GM21529 (cell line): Measurements from ENCODE around the gene GRIPAP1.

Experiments used
- ATAC-seq: cut with Tn5 transposase; IDR thresholded peaks from one replicate; pipeline ENCODE4 v1.9.1; 2021; ENCODE audit not compliant: unreplicated experiment

Gene GRIPAP1

GRCh38 chrX:48960291-48960690 is 41.8 kb downstream of the GRIPAP1 start:
- no peak for ATAC-seq

- ATAC-seq = no peak
These were observed 43.4 kb downstream of the GRIPAP1 start for GRCh38 chrX:48958635-48959094.

- ATAC-seq = peak; percentile 84
These were observed 44.0 kb downstream of the GRIPAP1 start for GRCh38 chrX:48957827-48958634.

GRCh38 chrX:48957477-48957826 is 44.6 kb downstream of the GRIPAP1 start, which contains the start of gene OTUD5:
OTUD5 (minus strand) TSS chrX:48957607; CDS start chrX:48957570, 37 bp downstream.
- ATAC-seq = peak; percentile 39

- ATAC-seq = no peak
These were observed 45.2 kb downstream of the GRIPAP1 start for GRCh38 chrX:48956728-48957414.

- ATAC-seq = no peak
These were observed 53.5 kb downstream of the GRIPAP1 start for GRCh38 chrX:48948589-48948988.

- no peak for ATAC-seq
These were observed 56.3 kb downstream of the GRIPAP1 start for GRCh38 chrX:48945517-48946348.

GRCh38 chrX:48942895-48943294 is 59.2 kb downstream of the GRIPAP1 start:
- no peak for ATAC-seq

- no peak for ATAC-seq
These were observed 61.6 kb downstream of the GRIPAP1 start for GRCh38 chrX:48940404-48940955.

GRCh38 chrX:48939524-48940228 is 62.4 kb downstream of the GRIPAP1 start:
- peak; percentile 26 for ATAC-seq

GRCh38 chrX:48938721-48939425 is 63.2 kb downstream of the GRIPAP1 start:
- ATAC-seq = peak; percentile 51

- ATAC-seq = peak; percentile 59
These were observed 64.8 kb downstream of the GRIPAP1 start for GRCh38 chrX:48937054-48937907.

GRCh38 chrX:48936429-48937053 is 65.5 kb downstream of the GRIPAP1 start:
- peak; percentile 0 for ATAC-seq

GRCh38 chrX:48935301-48935670 is 66.8 kb downstream of the GRIPAP1 start:
- no peak for ATAC-seq

- ATAC-seq = no peak
These were observed 67.3 kb downstream of the GRIPAP1 start for GRCh38 chrX:48934581-48935300.

- no peak for ATAC-seq
These were observed 68.3 kb downstream of the GRIPAP1 start for GRCh38 chrX:48933757-48934156.

GRCh38 chrX:48927736-48928382 is 74.2 kb downstream of the GRIPAP1 start:
- no peak for ATAC-seq
